H1 (cell line): Measurements from ENCODE around the gene HID1. TPM values are rescaled to one million over a fixed set of nuclear protein-coding genes. Genes with fewer than 3 reads are reported as not detected.

Experiments
- CTCF ChIA-PET: fragments of 300-600 bp; sonication (Branson Sonifier 250); formaldehyde crosslinking; loops from one replicate; lab custom pipeline; 2021; ENCODE audit not compliant: partially characterized antibody; lab: Charles Lee
- POLR2A ChIA-PET: fragments of 300-600 bp; sonication (Branson Sonifier 250); formaldehyde crosslinking; loops from one replicate; lab custom pipeline; 2021; ENCODE audit warnings: inconsistent platforms; ENCODE audit not compliant: partially characterized antibody; lab: Charles Lee
- DNase-seq, 2 experiments: peaks; one replicate each; pipeline versions ENCODE4 v3.0.0 to v3.0.0-alpha.2; 2010 to 2022; ENCODE audit warnings: low spot score in 2 of 2, low read depth in 1 of 2, mixed read lengths in 1 of 2
- FAIRE-seq: peaks from 2 replicates; lab custom pipeline; 2011; peaks lifted over from hg19 to GRCh38; lab: Jason Lieb, UNC
- H2AFZ ChIP-seq: 2 replicates; pipeline ENCODE4 v1.8.1; 2012; ENCODE audit warnings: low read length, inconsistent platforms
- H2AK5ac ChIP-seq: 2 replicates; pipeline ENCODE4 v1.6.1; 2013; ENCODE audit warnings: low read depth, low read length
- H2BK120ac ChIP-seq: replicated peaks from 2 replicates; pipeline ENCODE3; 2013; ENCODE audit warnings: low read depth, low read length, inconsistent platforms
- H2BK12ac ChIP-seq: 2 replicates; pipeline ENCODE4 v1.6.1; 2013; ENCODE audit warnings: low read depth, low read length
- H2BK15ac ChIP-seq: 2 replicates; pipeline ENCODE4 v1.6.1; 2013; ENCODE audit warnings: low read length
- H2BK20ac ChIP-seq: 2 replicates; pipeline ENCODE4 v1.6.1; 2013; ENCODE audit warnings: low read length
- H2BK5ac ChIP-seq: 2 replicates; pipeline ENCODE4 v1.6.1; 2013; ENCODE audit warnings: low read depth, low read length
- H3K14ac ChIP-seq: 2 replicates; pipeline ENCODE4 v1.6.1; 2013; ENCODE audit warnings: inconsistent platforms; ENCODE audit not compliant: insufficient read length
- H3K18ac ChIP-seq: 2 replicates; pipeline ENCODE4 v1.6.1; 2013; ENCODE audit warnings: low read length; ENCODE audit errors: extremely low read depth
- H3K23ac ChIP-seq: 2 replicates; pipeline ENCODE4 v1.6.1; 2013; ENCODE audit warnings: inconsistent platforms; ENCODE audit not compliant: insufficient read length
- H3K23me2 ChIP-seq: 2 replicates; pipeline ENCODE4 v1.6.1; 2013; ENCODE audit warnings: low read depth, low read length
- H3K27ac ChIP-seq: 2 replicates; pipeline ENCODE4 v1.6.1; 2011; ENCODE audit warnings: low read depth, low read length, inconsistent platforms
- H3K27me3 ChIP-seq, 4 experiments: replicated peaks in 1 of 4; 1 replicate in 1 of 4; 2 replicates in 3 of 4; pipeline versions ENCODE4 v1.6.1 to v1.8.1; 2011 to 2013; ENCODE audit warnings: low read length in 3 of 4, mild to moderate bottlenecking in 3 of 4, inconsistent platforms in 2 of 4, mixed read lengths in 2 of 4, moderate library complexity in 1 of 4; ENCODE audit not compliant: control insufficient read depth in 3 of 4, insufficient read depth in 3 of 4; ENCODE audit errors: extremely low read depth in 1 of 4
- H3K36me3 ChIP-seq, 4 experiments: 2 replicates each; pipeline versions ENCODE4 v1.6.1 to v1.8.1; 2011 to 2013; ENCODE audit warnings: mild to moderate bottlenecking in 4 of 4, low read length in 3 of 4, moderate library complexity in 2 of 4, control low read depth in 1 of 4, inconsistent platforms in 1 of 4; ENCODE audit not compliant: insufficient read depth in 4 of 4, control insufficient read depth in 2 of 4
- H3K4ac ChIP-seq: replicated peaks from 2 replicates; pipeline ENCODE3; 2013; ENCODE audit warnings: low read length, low read depth, mixed read lengths, inconsistent platforms; ENCODE audit not compliant: insufficient read length
- H3K4me1 ChIP-seq, 4 experiments: replicated peaks in 1 of 4; 1 replicate in 1 of 4; 2 replicates in 3 of 4; pipeline versions ENCODE4 v1.6.1 to v1.8.1; 2011 to 2013; ENCODE audit warnings: low read length in 3 of 4, inconsistent platforms in 2 of 4, mixed read lengths in 1 of 4; ENCODE audit not compliant: insufficient read depth in 4 of 4, control insufficient read depth in 3 of 4
- H3K4me2 ChIP-seq, 2 experiments: 2 replicates each; pipeline versions ENCODE4 v1.6.1 to v1.8.1; 2011 to 2013; ENCODE audit warnings: low read depth in 2 of 2, low read length in 2 of 2, control low read depth in 1 of 2, inconsistent platforms in 1 of 2, mild to moderate bottlenecking in 1 of 2; ENCODE audit not compliant: insufficient read depth in 1 of 2
- H3K4me3 ChIP-seq, 4 experiments: fragments of 200-600, 300-600 bp in 1 of 4; sonication (generic), shearing (Covaris generic), sonication (Bioruptor Twin) in 1 of 4; 2 replicates each; pipeline versions ENCODE4 v1.5.1 to v1.8.1; 2011 to 2016; ENCODE audit warnings: low read length in 4 of 4, low read depth in 3 of 4, control low read depth in 2 of 4, inconsistent platforms in 2 of 4, mild to moderate bottlenecking in 2 of 4, mixed read lengths in 1 of 4, moderate library complexity in 1 of 4; ENCODE audit not compliant: insufficient read depth in 2 of 4; ENCODE audit errors: extremely low read depth in 1 of 4
- H3K56ac ChIP-seq: replicated peaks from 2 replicates; pipeline ENCODE3; 2013; ENCODE audit warnings: low read depth, mild to moderate bottlenecking, mixed read lengths, low read length, inconsistent platforms; ENCODE audit not compliant: insufficient read length
- H3K79me1 ChIP-seq: 2 replicates; pipeline ENCODE4 v1.6.1; 2013; ENCODE audit warnings: low read depth, low read length, control low read depth
- H3K79me2 ChIP-seq, 2 experiments: 2 replicates each; pipeline versions ENCODE4 v1.6.1 to v1.8.1; 2012 to 2013; ENCODE audit warnings: low read length in 2 of 2, mild to moderate bottlenecking in 2 of 2, inconsistent platforms in 1 of 2; ENCODE audit not compliant: insufficient read depth in 2 of 2, control insufficient read depth in 1 of 2
- H3K9ac ChIP-seq, 4 experiments: replicated peaks in 1 of 4; 1 replicate in 1 of 4; 2 replicates in 3 of 4; pipeline versions ENCODE4 v1.6.1 to v1.8.1; 2011 to 2013; ENCODE audit warnings: low read depth in 3 of 4, low read length in 3 of 4, control low read depth in 2 of 4, mild to moderate bottlenecking in 2 of 4, moderate library complexity in 2 of 4, inconsistent platforms in 1 of 4; ENCODE audit errors: extremely low read depth in 1 of 4
- H3K9me3 ChIP-seq, 2 experiments: 2 replicates each; pipeline versions ENCODE4 v1.6.1 to v1.8.1; 2012 to 2013; ENCODE audit warnings: mild to moderate bottlenecking in 2 of 2, moderate library complexity in 2 of 2, control low read depth in 1 of 2, inconsistent platforms in 1 of 2, low read depth in 1 of 2, low read length in 1 of 2, mixed read lengths in 1 of 2; ENCODE audit not compliant: insufficient read depth in 2 of 2
- H4K20me1 ChIP-seq, 2 experiments: replicated peaks in 1 of 2; 2 replicates each; pipeline versions ENCODE3 to v1.8.1; 2011 to 2013; ENCODE audit warnings: inconsistent platforms in 2 of 2, low read length in 2 of 2, mild to moderate bottlenecking in 1 of 2; ENCODE audit not compliant: insufficient read depth in 2 of 2, control insufficient read depth in 1 of 2
- H4K5ac ChIP-seq: 2 replicates; pipeline ENCODE4 v1.6.1; 2013; ENCODE audit warnings: low read length, low read depth, mixed read lengths, inconsistent platforms; ENCODE audit not compliant: insufficient read length
- H4K8ac ChIP-seq: 2 replicates; pipeline ENCODE4 v1.8.0; 2013; ENCODE audit warnings: mild to moderate bottlenecking, moderate library complexity, low read length, inconsistent platforms; ENCODE audit not compliant: insufficient read depth; ENCODE audit errors: extremely low read depth
- H4K91ac ChIP-seq: replicated peaks from 2 replicates; pipeline ENCODE3; 2013; ENCODE audit warnings: low read length, mixed read lengths, inconsistent platforms; ENCODE audit not compliant: insufficient read length
- JUND ChIP-seq: IDR thresholded peaks from 2 replicates; pipeline ENCODE4 v1.6.1; 2011; ENCODE audit warnings: mild to moderate bottlenecking, improper control_type of control experiment, low read length
- NANOG ChIP-seq: IDR thresholded peaks from 2 replicates; pipeline ENCODE4 v1.6.1; 2011; ENCODE audit warnings: low read length, low read depth, mild to moderate bottlenecking, inconsistent platforms; ENCODE audit not compliant: insufficient read depth, poor library complexity, severe bottlenecking
- POLR2AphosphoS5 ChIP-seq: IDR thresholded peaks from 2 replicates; pipeline ENCODE4 v1.6.1; 2011; ENCODE audit warnings: low read depth, low read length
- SIRT6 ChIP-seq: IDR thresholded peaks from one replicate; pipeline ENCODE4 v1.7.1; 2012; ENCODE audit warnings: low read length, inconsistent platforms
- SRF ChIP-seq: IDR thresholded peaks from 2 replicates; pipeline ENCODE4 v1.6.1; 2011; ENCODE audit warnings: mild to moderate bottlenecking, low read depth, low read length, moderate library complexity
- WGBS, 2 experiments: shearing (Covaris generic) in 1 of 2; methylation state at CpG; one replicate each; pipeline versions ENCODE4 v1.1.6 to v1.1.7; 2013 to 2015; ENCODE audit warnings: low lambda C conversion rate in 2 of 2, mixed read lengths in 2 of 2, inconsistent platforms in 1 of 2, low coverage in 1 of 2, missing lambda C conversion rate in 1 of 2; ENCODE audit not compliant: insufficient replicate concordance in 2 of 2, insufficient coverage in 1 of 2, insufficient read length in 1 of 2; ENCODE audit errors: extremely low coverage in 1 of 2, missing lambda C conversion rate in 1 of 2; 5-methylcytosine and 5-hydroxymethylcytosine counted together
- polyA plus RNA-seq, 7 experiments: library from polyadenylated mRNA; depleted of rRNA in 3 of 7; stranded (reverse) in 5 of 7; unstranded in 2 of 7; fragments of >200 nt in 5 of 7; fragments of 200-250 nt in 2 of 7; gene quantifications; 1 replicate in 5 of 7; 2 replicates in 1 of 7; 4 replicates in 1 of 7; pipeline versions ENCODE4 v1.2.1 to v1.2.3, GENCODE V29; 2011 to 2013; ENCODE audit warnings: missing spikeins in 2 of 7, mixed read lengths in 2 of 7
- total RNA-seq: library from RNA; stranded (reverse); fragmentation: NEBNext Ultra II Directional; extraction: Animal tissue kit (Norgen Biotek cat#: 25700); gene quantifications from 2 replicates; pipeline ENCODE4 v1.2.1, GENCODE V29; 2021
- TF ChIP-seq, protein P1 (sequence below): IDR thresholded peaks from 2 replicates; pipeline ENCODE4 v1.6.1; 2011; ENCODE audit warnings: low read depth, mild to moderate bottlenecking, low read length; ENCODE audit not compliant: insufficient read depth
- TF ChIP-seq, protein P2 (sequence below), 3 experiments: IDR thresholded peaks; 1 replicate in 2 of 3; 2 replicates in 1 of 3; pipeline versions ENCODE4 v1.5.1 to v1.6.1; 2011; ENCODE audit warnings: low read length in 3 of 3, mild to moderate bottlenecking in 3 of 3, inconsistent platforms in 2 of 3, low read depth in 1 of 3, moderate library complexity in 1 of 3; ENCODE audit not compliant: insufficient read depth in 1 of 3; ENCODE audit errors: control extremely low read depth in 1 of 3
- TF ChIP-seq, protein P3 (sequence below): IDR thresholded peaks from 2 replicates; pipeline ENCODE4 v1.6.1; 2012; ENCODE audit warnings: inconsistent platforms

HID1 gene
- total and polyA plus RNA-seq, 2 of the 8 experiments (the other 6 are each of a cell fraction or from before 2014, with no cell fraction given) = 15.1 to 25.9 TPM

DNA sequence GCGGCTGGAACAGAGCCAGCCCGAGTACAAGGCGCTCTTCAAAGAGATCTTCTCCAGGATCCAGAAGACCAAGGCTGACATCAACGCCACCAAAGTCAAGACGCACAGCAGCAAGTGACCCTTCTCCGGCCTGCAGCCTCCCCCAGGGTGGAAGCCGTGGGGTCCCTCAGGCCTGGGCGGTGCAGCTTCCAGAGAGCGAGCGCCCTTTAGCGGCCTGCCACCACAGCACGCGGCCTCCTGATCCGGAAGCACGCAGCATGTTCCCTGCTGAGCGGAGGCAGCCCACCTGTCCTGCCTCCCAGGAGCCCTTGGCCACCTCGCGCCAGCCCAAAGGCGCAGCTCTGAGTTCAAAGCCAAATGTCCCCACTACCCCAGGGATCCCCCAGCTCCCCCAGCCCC is 31.4 kb upstream of the HID1 start:
- H3K4me3 ChIP-seq = no peak overlapping the region
- H2BK5ac ChIP-seq = no peak overlapping the region
- POLR2A ChIA-PET = interaction anchor here (0.6 to 4.6 kb wide), 4 partner anchors 9 to 41 kb away, joined by 3 to 27 read pairs (median 13); partner anchors contain the start of genes CDR2L and MRPL58
- H3K36me3 ChIP-seq = peaks cover 6 to 32% (median 20%) of the 10 kb centered on the region in 4 experiments; a peak in 6 of 8 replicates
- no peak overlapping the region for H3K18ac ChIP-seq
- no peaks in the 10 kb centered on the region for H3K79me1 ChIP-seq
- H3K9ac ChIP-seq = no peak overlapping the region
- H2AFZ ChIP-seq = no peak overlapping the region
- no peaks in the 10 kb centered on the region for H3K79me2 ChIP-seq
- H2BK15ac ChIP-seq = no peak overlapping the region
- no peak overlapping the region for H3K14ac ChIP-seq
- H3K56ac ChIP-seq = no peak overlapping the region
- no peak overlapping the region for H3K23ac ChIP-seq
- no peaks in the 10 kb centered on the region for H3K27me3 ChIP-seq
- 93% methylated on average over 11 of the region's 19 CpGs; no CpG with 5 or more reads in 1 of the 2 experiments for WGBS, 2 experiments
- no peak overlapping the region for H4K8ac ChIP-seq
- H2BK120ac ChIP-seq = no peak overlapping the region
- no peak overlapping the region for H2BK12ac ChIP-seq
- H4K20me1 ChIP-seq = peaks cover 0 to 4% of the 10 kb centered on the region in 2 experiments
- no peak overlapping the region for H2BK20ac ChIP-seq
- no peak overlapping the region for H3K4me2 ChIP-seq
- no peak overlapping the region for H4K91ac ChIP-seq
- no peak for DNase-seq
- CTCF ChIA-PET = interaction anchor here (0.5 to 20.3 kb wide), 13 partner anchors 8 to 103 kb away, joined by 3 to 345 read pairs (median 5); partner anchors contain the start of genes CDR2L and MRPL58
- no peaks in the 10 kb centered on the region for H3K9me3 ChIP-seq
- H3K23me2 ChIP-seq = no peaks in the 10 kb centered on the region
- FAIRE-seq = no peak
- H2AK5ac ChIP-seq = no peak overlapping the region
- H3K4ac ChIP-seq = no peak overlapping the region
- no peak overlapping the region for H4K5ac ChIP-seq
- no peak overlapping the region for H3K27ac ChIP-seq
- H3K4me1 ChIP-seq = no peaks in the 10 kb centered on the region
- TF ChIP-seq SRF (no peak), JUND (no peak), POLR2AphosphoS5 (no peak), SIRT6 (no peak), NANOG (no peak)
- TF ChIP-seq, protein P1, sequence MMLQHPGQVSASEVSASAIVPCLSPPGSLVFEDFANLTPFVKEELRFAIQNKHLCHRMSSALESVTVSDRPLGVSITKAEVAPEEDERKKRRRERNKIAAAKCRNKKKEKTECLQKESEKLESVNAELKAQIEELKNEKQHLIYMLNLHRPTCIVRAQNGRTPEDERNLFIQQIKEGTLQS = no peak
- TF ChIP-seq, protein P2, sequence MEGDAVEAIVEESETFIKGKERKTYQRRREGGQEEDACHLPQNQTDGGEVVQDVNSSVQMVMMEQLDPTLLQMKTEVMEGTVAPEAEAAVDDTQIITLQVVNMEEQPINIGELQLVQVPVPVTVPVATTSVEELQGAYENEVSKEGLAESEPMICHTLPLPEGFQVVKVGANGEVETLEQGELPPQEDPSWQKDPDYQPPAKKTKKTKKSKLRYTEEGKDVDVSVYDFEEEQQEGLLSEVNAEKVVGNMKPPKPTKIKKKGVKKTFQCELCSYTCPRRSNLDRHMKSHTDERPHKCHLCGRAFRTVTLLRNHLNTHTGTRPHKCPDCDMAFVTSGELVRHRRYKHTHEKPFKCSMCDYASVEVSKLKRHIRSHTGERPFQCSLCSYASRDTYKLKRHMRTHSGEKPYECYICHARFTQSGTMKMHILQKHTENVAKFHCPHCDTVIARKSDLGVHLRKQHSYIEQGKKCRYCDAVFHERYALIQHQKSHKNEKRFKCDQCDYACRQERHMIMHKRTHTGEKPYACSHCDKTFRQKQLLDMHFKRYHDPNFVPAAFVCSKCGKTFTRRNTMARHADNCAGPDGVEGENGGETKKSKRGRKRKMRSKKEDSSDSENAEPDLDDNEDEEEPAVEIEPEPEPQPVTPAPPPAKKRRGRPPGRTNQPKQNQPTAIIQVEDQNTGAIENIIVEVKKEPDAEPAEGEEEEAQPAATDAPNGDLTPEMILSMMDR (IDR thresholded peaks at IDR 0.05; ENCODE audit: control extremely low read depth in 1 of 3, insufficient read depth in 1 of 3, low read depth in 1 of 3, low read length in 3 of 3) = no peak
- TF ChIP-seq, protein P3, sequence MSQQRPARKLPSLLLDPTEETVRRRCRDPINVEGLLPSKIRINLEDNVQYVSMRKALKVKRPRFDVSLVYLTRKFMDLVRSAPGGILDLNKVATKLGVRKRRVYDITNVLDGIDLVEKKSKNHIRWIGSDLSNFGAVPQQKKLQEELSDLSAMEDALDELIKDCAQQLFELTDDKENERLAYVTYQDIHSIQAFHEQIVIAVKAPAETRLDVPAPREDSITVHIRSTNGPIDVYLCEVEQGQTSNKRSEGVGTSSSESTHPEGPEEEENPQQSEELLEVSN = no peak
